Measurements from ENCODE around the gene TTC6. TPM values are rescaled to one million over a fixed set of nuclear protein-coding genes. Genes with fewer than 3 reads are reported as not detected.

TTC6 gene
- polyA plus RNA-seq, 2 of the 4 experiments (the other 2 are of a cell fraction), result 0.41 to 1.7 TPM

DNA sequence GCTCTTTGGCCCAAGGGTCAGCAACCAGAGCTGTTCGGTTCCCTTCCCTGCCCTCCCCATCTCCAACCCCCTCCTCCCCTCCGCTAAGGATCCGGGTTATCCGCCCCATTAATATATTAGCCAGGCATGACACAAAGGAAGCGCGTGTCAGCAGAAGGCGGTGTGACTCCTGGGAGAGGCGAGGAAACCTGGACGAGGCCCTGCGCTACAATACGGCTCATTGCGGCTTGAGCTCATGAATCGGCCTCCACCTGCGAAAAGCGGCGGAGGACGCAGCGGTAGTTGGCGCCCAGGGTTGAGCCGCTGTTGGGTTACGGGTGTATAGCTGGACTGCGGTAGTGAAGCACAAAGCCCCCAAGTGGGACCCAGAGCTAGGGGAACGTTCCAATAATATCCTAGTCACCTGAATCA lies 10.3 kb upstream of the TTC6 start:
- POLR2A ChIA-PET, result no interaction called here

DNA sequence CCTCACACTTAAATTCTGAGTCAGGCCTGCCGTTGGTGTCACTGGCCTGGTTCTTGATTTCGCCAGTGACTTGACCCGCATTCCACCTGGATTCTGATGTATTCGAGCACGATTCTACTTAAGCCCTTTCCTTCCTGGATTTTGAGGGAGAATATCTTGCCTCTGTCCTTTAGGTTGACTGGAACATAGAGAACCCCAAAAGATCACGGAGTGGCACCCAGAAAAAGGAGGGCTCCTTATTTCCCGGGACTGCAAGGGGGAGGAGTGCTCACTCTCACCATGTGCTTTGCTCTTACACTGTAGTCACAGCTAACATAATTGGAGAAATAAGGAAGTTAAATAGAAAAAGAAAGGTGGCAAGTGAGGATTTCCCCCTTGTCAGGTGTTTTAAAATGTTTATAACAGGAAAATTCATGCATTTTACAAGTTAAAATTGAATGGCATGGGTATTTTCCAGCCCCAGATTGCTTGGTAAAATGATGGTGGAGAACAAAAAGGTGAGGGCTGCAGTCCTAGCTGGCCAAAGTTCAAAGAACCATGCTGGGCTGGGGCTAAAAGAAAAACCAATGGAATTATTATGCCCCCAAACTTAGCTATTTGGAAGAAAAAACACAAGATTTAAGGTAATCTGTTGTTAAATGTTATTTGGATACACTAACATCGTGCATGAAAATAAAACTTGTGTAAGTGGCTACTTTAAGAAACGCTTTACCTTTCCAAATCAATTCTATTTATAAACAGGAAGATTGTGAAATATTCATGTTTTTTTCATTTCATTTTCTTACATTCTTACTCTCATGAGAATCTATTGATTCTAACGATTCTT lies 9.2 kb upstream of the TTC6 start:
- FAIRE-seq, result peak; percentile 36
- ATAC-seq, result no peak
- POLR2A ChIA-PET, result no interaction called here
- CTCF ChIA-PET, result no interaction called here
- Histone ChIP-seq H3K4me1 (peaks cover 27% of the 10 kb centered on the region), H3K27ac (peak overlapping the region; percentile 55 to 58), H3K4me3 (no peak overlapping the region), H3K9me3 (no peaks in the 10 kb centered on the region), H3K4me2 (peak overlapping the region; percentile 95)
- 48% methylated on average over 10 of the region's 10 CpGs for WGBS (ENCODE audit: missing lambda C conversion rate)
- DNase-seq (ENCODE audit: low read depth in 1 of 2, low spot score in 1 of 2), result no peak
- TF ChIP-seq BHLHE40 (IDR thresholded peaks at IDR 0.05; ENCODE audit: low read depth, low read length) (no peak), RARB (CRISPR knock-in tag; IDR thresholded peaks at IDR 0.05) (no peak), POLR2AphosphoS2 (conservative IDR thresholded peaks at IDR 0.05; ENCODE audit: low read length) (no peak), ZFP36 (IDR thresholded peaks at IDR 0.05; ENCODE audit: borderline replicate concordance, partially characterized antibody) (no peak)
- TF ChIP-seq, protein P1, sequence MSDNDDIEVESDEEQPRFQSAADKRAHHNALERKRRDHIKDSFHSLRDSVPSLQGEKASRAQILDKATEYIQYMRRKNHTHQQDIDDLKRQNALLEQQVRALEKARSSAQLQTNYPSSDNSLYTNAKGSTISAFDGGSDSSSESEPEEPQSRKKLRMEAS (IDR thresholded peaks at IDR 0.05), result peak; percentile 62
- TF ChIP-seq, protein P2, sequence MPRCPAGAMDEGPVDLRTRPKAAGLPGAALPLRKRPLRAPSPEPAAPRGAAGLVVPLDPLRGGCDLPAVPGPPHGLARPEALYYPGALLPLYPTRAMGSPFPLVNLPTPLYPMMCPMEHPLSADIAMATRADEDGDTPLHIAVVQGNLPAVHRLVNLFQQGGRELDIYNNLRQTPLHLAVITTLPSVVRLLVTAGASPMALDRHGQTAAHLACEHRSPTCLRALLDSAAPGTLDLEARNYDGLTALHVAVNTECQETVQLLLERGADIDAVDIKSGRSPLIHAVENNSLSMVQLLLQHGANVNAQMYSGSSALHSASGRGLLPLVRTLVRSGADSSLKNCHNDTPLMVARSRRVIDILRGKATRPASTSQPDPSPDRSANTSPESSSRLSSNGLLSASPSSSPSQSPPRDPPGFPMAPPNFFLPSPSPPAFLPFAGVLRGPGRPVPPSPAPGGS (IDR thresholded peaks at IDR 0.05), result no peak

More for the DNA sequence above, 10.3 kb upstream of the TTC6 start:
- DNase-seq (ENCODE audit: low read depth in 1 of 2, low spot score in 1 of 2) (no peak), ATAC-seq (no peak), FAIRE-seq (no peak)
- TF ChIP-seq, protein P3, sequence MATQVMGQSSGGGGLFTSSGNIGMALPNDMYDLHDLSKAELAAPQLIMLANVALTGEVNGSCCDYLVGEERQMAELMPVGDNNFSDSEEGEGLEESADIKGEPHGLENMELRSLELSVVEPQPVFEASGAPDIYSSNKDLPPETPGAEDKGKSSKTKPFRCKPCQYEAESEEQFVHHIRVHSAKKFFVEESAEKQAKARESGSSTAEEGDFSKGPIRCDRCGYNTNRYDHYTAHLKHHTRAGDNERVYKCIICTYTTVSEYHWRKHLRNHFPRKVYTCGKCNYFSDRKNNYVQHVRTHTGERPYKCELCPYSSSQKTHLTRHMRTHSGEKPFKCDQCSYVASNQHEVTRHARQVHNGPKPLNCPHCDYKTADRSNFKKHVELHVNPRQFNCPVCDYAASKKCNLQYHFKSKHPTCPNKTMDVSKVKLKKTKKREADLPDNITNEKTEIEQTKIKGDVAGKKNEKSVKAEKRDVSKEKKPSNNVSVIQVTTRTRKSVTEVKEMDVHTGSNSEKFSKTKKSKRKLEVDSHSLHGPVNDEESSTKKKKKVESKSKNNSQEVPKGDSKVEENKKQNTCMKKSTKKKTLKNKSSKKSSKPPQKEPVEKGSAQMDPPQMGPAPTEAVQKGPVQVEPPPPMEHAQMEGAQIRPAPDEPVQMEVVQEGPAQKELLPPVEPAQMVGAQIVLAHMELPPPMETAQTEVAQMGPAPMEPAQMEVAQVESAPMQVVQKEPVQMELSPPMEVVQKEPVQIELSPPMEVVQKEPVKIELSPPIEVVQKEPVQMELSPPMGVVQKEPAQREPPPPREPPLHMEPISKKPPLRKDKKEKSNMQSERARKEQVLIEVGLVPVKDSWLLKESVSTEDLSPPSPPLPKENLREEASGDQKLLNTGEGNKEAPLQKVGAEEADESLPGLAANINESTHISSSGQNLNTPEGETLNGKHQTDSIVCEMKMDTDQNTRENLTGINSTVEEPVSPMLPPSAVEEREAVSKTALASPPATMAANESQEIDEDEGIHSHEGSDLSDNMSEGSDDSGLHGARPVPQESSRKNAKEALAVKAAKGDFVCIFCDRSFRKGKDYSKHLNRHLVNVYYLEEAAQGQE (IDR thresholded peaks at IDR 0.05), result no peak
- TF ChIP-seq, protein P2 (IDR thresholded peaks at IDR 0.05), result no peak
- TF ChIP-seq JUNB (IDR thresholded peaks at IDR 0.05), result no peak
- TF ChIP-seq CBX2 (IDR thresholded peaks at IDR 0.05; ENCODE audit: borderline replicate concordance, low read depth), result no peak
- TF ChIP-seq HOXB13 (CRISPR knock-in tag; IDR thresholded peaks at IDR 0.05; ENCODE audit: low read depth), result no peak
- no peak for TF ChIP-seq HOXB5 (CRISPR knock-in tag; IDR thresholded peaks at IDR 0.05)
- no peak for TF ChIP-seq HEYL (CRISPR knock-in tag; IDR thresholded peaks at IDR 0.05)
- no peak for TF ChIP-seq BHLHE40 (IDR thresholded peaks at IDR 0.05; ENCODE audit: low read depth, low read length)
- TF ChIP-seq, protein P4, sequence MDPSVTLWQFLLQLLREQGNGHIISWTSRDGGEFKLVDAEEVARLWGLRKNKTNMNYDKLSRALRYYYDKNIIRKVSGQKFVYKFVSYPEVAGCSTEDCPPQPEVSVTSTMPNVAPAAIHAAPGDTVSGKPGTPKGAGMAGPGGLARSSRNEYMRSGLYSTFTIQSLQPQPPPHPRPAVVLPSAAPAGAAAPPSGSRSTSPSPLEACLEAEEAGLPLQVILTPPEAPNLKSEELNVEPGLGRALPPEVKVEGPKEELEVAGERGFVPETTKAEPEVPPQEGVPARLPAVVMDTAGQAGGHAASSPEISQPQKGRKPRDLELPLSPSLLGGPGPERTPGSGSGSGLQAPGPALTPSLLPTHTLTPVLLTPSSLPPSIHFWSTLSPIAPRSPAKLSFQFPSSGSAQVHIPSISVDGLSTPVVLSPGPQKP (IDR thresholded peaks at IDR 0.05; ENCODE audit: low read depth, low read length), result no peak
- no peak for TF ChIP-seq RNF2 (IDR thresholded peaks at IDR 0.05; ENCODE audit: borderline replicate concordance, low read depth)
- TF ChIP-seq, protein P5, sequence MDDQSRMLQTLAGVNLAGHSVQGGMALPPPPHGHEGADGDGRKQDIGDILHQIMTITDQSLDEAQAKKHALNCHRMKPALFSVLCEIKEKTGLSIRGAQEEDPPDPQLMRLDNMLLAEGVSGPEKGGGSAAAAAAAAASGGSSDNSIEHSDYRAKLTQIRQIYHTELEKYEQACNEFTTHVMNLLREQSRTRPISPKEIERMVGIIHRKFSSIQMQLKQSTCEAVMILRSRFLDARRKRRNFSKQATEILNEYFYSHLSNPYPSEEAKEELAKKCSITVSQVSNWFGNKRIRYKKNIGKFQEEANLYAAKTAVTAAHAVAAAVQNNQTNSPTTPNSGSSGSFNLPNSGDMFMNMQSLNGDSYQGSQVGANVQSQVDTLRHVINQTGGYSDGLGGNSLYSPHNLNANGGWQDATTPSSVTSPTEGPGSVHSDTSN (IDR thresholded peaks at IDR 0.05), result no peak
- TF ChIP-seq, protein P6, sequence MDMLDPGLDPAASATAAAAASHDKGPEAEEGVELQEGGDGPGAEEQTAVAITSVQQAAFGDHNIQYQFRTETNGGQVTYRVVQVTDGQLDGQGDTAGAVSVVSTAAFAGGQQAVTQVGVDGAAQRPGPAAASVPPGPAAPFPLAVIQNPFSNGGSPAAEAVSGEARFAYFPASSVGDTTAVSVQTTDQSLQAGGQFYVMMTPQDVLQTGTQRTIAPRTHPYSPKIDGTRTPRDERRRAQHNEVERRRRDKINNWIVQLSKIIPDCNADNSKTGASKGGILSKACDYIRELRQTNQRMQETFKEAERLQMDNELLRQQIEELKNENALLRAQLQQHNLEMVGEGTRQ (IDR thresholded peaks at IDR 0.05), result no peak
- TF ChIP-seq EP300 (IDR thresholded peaks at IDR 0.05), result no peak
- H3K4me1 ChIP-seq, result peaks cover 27% of the 10 kb centered on the region
- no peak overlapping the region for H3K4me2 ChIP-seq
- no peak overlapping the region; a peak in 1 of 6 replicates for H3K27ac ChIP-seq
- no peak overlapping the region for H3K4me3 ChIP-seq
- H3K9me3 ChIP-seq, result no peaks in the 10 kb centered on the region
- WGBS (ENCODE audit: missing lambda C conversion rate), result 98% methylated on average over 22 of the region's 23 CpGs
- CTCF ChIA-PET, result interaction anchor here (0.6 to 1.6 kb wide), 5 partner anchors 8 to 880 kb away, joined by 3 to 4 read pairs (median 3); partner anchors contain the start of gene FOXA1
